Transverse colon (tissue), 3 donors: ENCODE results near the gene CLIP1.

Experiments used
- CTCF ChIP-seq, 5 experiments: fragments of 200-600 bp in 3 of 5; fragments of 450-650 bp in 2 of 5; sonication (generic) in 3 of 5; IDR thresholded peaks; 1 replicate in 2 of 5; 2 replicates in 3 of 5; pipeline ENCODE4 v1.5.1; 2016 to 2017; ENCODE audit warnings: antibody characterized with exemption in 5 of 5, inconsistent platforms in 3 of 5, mild to moderate bottlenecking in 2 of 5, moderate library complexity in 1 of 5
- EP300 ChIP-seq: sonication (generic); formaldehyde crosslinking; IDR thresholded peaks from one replicate; pipeline ENCODE4 v1.6.1; 2017; ENCODE audit warnings: antibody characterized with exemption, low read depth
- POLR2A ChIP-seq: fragments of 450-650 bp; IDR thresholded peaks from one replicate; pipeline ENCODE4 v1.6.1; 2016; ENCODE audit warnings: antibody characterized with exemption, mild to moderate bottlenecking, moderate library complexity

- TF ChIP-seq CTCF (IDR thresholded peaks at IDR 0.05), result peak in 1 of 5 experiments; percentile 7
- TF ChIP-seq POLR2A, result peak; percentile 66
- TF ChIP-seq EP300, result peak; percentile 46
These were observed 156.1 kb downstream of the CLIP1 start, which contains the start of gene VPS33A for GRCh38 chr12:122266230-122266901.
